GM12878 (cell line): Measurements from ENCODE around the gene TNP2. TPM values are rescaled to one million over a fixed set of nuclear protein-coding genes. Genes with fewer than 3 reads are reported as not detected.

Experiments used
- BHLHE40 ChIP-seq, 2 experiments: fragments of 450-650 bp in 1 of 2; IDR thresholded peaks; 2 replicates each; pipeline ENCODE4 v1.6.1; 2011 to 2017; ENCODE audit warnings: low read depth in 2 of 2, borderline replicate concordance in 1 of 2, improper control_type of control experiment in 1 of 2, low read length in 1 of 2, mild to moderate bottlenecking in 1 of 2
- ETV6 ChIP-seq, 2 experiments: fragments of 450-650 bp in 1 of 2; IDR thresholded peaks in 1 of 2; conservative IDR thresholded peaks in 1 of 2; 2 replicates each; pipeline ENCODE4 v1.6.1; 2014; ENCODE audit warnings: antibody characterized with exemption in 1 of 2, borderline replicate concordance in 1 of 2, low read depth in 1 of 2, mild to moderate bottlenecking in 1 of 2, moderate library complexity in 1 of 2
- FOXM1 ChIP-seq: IDR thresholded peaks from 2 replicates; pipeline ENCODE4 v1.6.1; 2012; ENCODE audit warnings: low read depth, mild to moderate bottlenecking, inconsistent platforms, low read length, moderate library complexity
- HDGF ChIP-seq: fragments of 450-650 bp; IDR thresholded peaks from 2 replicates; pipeline ENCODE4 v1.6.1; 2016; ENCODE audit warnings: antibody characterized with exemption
- MEF2A ChIP-seq: IDR thresholded peaks from 2 replicates; pipeline ENCODE4 v1.6.1; 2011; ENCODE audit warnings: low read depth, mild to moderate bottlenecking, low read length, moderate library complexity; ENCODE audit not compliant: insufficient read depth
- NBN ChIP-seq: fragments of 450-650 bp; IDR thresholded peaks from 2 replicates; pipeline ENCODE4 v1.6.1; 2016
- NFXL1 ChIP-seq: fragments of 450-650 bp; IDR thresholded peaks from 2 replicates; pipeline ENCODE4 v1.6.1; 2017; ENCODE audit warnings: antibody characterized with exemption, mild to moderate bottlenecking, borderline replicate concordance
- NFYA ChIP-seq: IDR thresholded peaks from 2 replicates; pipeline ENCODE4 v1.6.1; 2011; ENCODE audit warnings: low read depth, mild to moderate bottlenecking, low read length, improper control_type of control experiment, borderline replicate concordance
- NR2F1 ChIP-seq: fragments of 450-650 bp; conservative IDR thresholded peaks from 2 replicates; pipeline ENCODE4 v1.6.1; 2017; ENCODE audit warnings: mild to moderate bottlenecking
- NRF1 ChIP-seq: conservative IDR thresholded peaks from 2 replicates; pipeline ENCODE4 v1.6.1; 2011; ENCODE audit warnings: mild to moderate bottlenecking, low read depth, low read length, improper control_type of control experiment
- PRDM15 ChIP-seq: fragments of 450-650 bp; formaldehyde crosslinking; IDR thresholded peaks from 2 replicates; pipeline ENCODE4 v1.4.0; 2020; ENCODE audit warnings: mild to moderate bottlenecking, moderate library complexity
- RB1 ChIP-seq: fragments of 450-650 bp; formaldehyde crosslinking; IDR thresholded peaks from 2 replicates; pipeline ENCODE4 v1.6.1; 2017; ENCODE audit warnings: mild to moderate bottlenecking, borderline replicate concordance
- REST ChIP-seq: IDR thresholded peaks from 2 replicates; pipeline ENCODE4 v1.6.1; 2012; ENCODE audit warnings: mild to moderate bottlenecking, low read depth, low read length
- SIN3A ChIP-seq: IDR thresholded peaks from 2 replicates; pipeline ENCODE4 v1.6.1; 2012; ENCODE audit warnings: low read depth, low read length, improper control_type of control experiment
- SMARCA5 ChIP-seq: fragments of 450-650 bp; IDR thresholded peaks from 2 replicates; pipeline ENCODE4 v1.6.1; 2017; ENCODE audit warnings: mild to moderate bottlenecking
- SREBF2 ChIP-seq: IDR thresholded peaks from 2 replicates; pipeline ENCODE4 v1.6.1; 2012; ENCODE audit warnings: mild to moderate bottlenecking, low read length
- STAT3 ChIP-seq: IDR thresholded peaks from 2 replicates; pipeline ENCODE4 v1.6.1; 2011; ENCODE audit warnings: low read depth, low read length, improper control_type of control experiment
- TBL1XR1 ChIP-seq: IDR thresholded peaks from 2 replicates; pipeline ENCODE4 v1.6.1; 2012; ENCODE audit warnings: low read depth, low read length, improper control_type of control experiment
- YBX1 ChIP-seq: fragments of 450-650 bp; IDR thresholded peaks from 2 replicates; pipeline ENCODE4 v1.6.1; 2016; ENCODE audit warnings: antibody characterized with exemption
- ZNF217 ChIP-seq: fragments of 450-650 bp; IDR thresholded peaks from 2 replicates; pipeline ENCODE4 v1.6.1; 2017; ENCODE audit warnings: antibody characterized with exemption, mild to moderate bottlenecking
- ZNF622 ChIP-seq: fragments of 450-650 bp; IDR thresholded peaks from 2 replicates; pipeline ENCODE4 v1.6.1; 2017; ENCODE audit warnings: mild to moderate bottlenecking, inconsistent platforms
- polyA plus RNA-seq, 11 experiments: library from polyadenylated mRNA; depleted of rRNA in 4 of 11; unstranded in 6 of 11; stranded (reverse) in 5 of 11; fragments of >200 nt; fragmentation: Nextera tagmentation in 4 of 11; fragmentation: Illumina TruSeq in 1 of 11; extraction: Ambion mirVana in 4 of 11; extraction: Trizol in 1 of 11; gene quantifications; 1 replicate in 1 of 11; 2 replicates in 10 of 11; pipeline versions ENCODE4 v1.2.1 to v1.2.3, GENCODE V29; 2011 to 2016; ENCODE audit warnings: inconsistent platforms in 2 of 11, missing spikeins in 2 of 11, low read depth in 1 of 11
- total RNA-seq, 4 experiments: library from RNA; depleted of rRNA in 3 of 4; stranded (reverse); fragments of >200 nt in 3 of 4; fragmentation: Illumina TruSeq in 1 of 4; extraction: Trizol in 1 of 4; gene quantifications; 2 replicates each; pipeline versions ENCODE4 v1.2.1 to v1.2.3, GENCODE V29; 2013 to 2021

The TNP2 gene
- total and polyA plus RNA-seq, 10 of the 15 experiments (the other 5 are each of a cell fraction or from before 2014, with no cell fraction given) = not detected

- peak in 1 of 2 experiments; percentile 53; a peak in 1 of 4 replicates for TF ChIP-seq ETV6 (conservative IDR thresholded peaks at IDR 0.05 in 1 of 2, IDR thresholded peaks at IDR 0.05 in 1 of 2; ENCODE audit: borderline replicate concordance in 1 of 2, low read depth in 1 of 2)
- no peak for TF ChIP-seq SIN3A
- TF ChIP-seq NRF1 = no peak
- TF ChIP-seq FOXM1 = peak; percentile 52; the same call in 1 of the 2 replicates
- TF ChIP-seq NBN = peak; percentile 76
- peak; percentile 72 to 89; a peak in 3 of 4 replicates for TF ChIP-seq BHLHE40 (IDR thresholded peaks at IDR 0.05; ENCODE audit: borderline replicate concordance in 1 of 2, low read depth in 2 of 2, low read length in 1 of 2)
- no peak for TF ChIP-seq SREBF2
- TF ChIP-seq MEF2A = 0 out of 2 replicates have a peak, but pooled peaks have one; percentile 60
- TF ChIP-seq YBX1 = no peak
- no peak; the same call in 1 of the 2 replicates for TF ChIP-seq RB1
- TF ChIP-seq TBL1XR1 = 0 out of 2 replicates have a peak, but pooled peaks have one; percentile 52
- no peak for TF ChIP-seq ZNF622
- TF ChIP-seq SMARCA5 = peak; percentile 53; the same call in 1 of the 2 replicates
- no peak for TF ChIP-seq NFYA
- TF ChIP-seq ZNF217 = 0 out of 2 replicates have a peak, but pooled peaks have one; percentile 43
- peak; percentile 71; the same call in 1 of the 2 replicates for TF ChIP-seq NR2F1
- TF ChIP-seq NFXL1 = no peak
- no peak for TF ChIP-seq PRDM15 (CRISPR knock-in tag)
- TF ChIP-seq STAT3 = no peak
- TF ChIP-seq HDGF = peak; percentile 54; the same call in 1 of the 2 replicates
- no peak for TF ChIP-seq REST
Measured at GRCh38 chr16:11308493-11309283, 39.6 kb upstream of the TNP2 start (continued).
